AG04450 (cell line): ENCODE results near the gene TAAR2. TPM values are rescaled to one million over a fixed set of nuclear protein-coding genes. Genes with fewer than 3 reads are reported as not detected.

ENCODE experiments used
- CTCF ChIA-PET: fragments of 300-600, 350-600 bp; formaldehyde crosslinking; extraction: SDS; loops from one replicate; lab custom pipeline; 2022; ENCODE audit warnings: antibody characterized with exemption, inconsistent platforms; lab: Charles Lee
- POLR2A ChIA-PET: fragments of 350-600 bp; formaldehyde crosslinking; extraction: SDS; loops from one replicate; lab custom pipeline; 2021; ENCODE audit warnings: antibody characterized with exemption, inconsistent platforms; lab: Yijun Ruan, JAX
- DNase-seq: peaks from one replicate; pipeline ENCODE4 v3.0.0-alpha.2; 2011; ENCODE audit warnings: low read depth, low spot score
- H3K27ac ChIP-seq: one replicate; pipeline ENCODE4 v1.5.1; 2012; ENCODE audit warnings: low read depth, low read length, control low read depth
- H3K27me3 ChIP-seq: one replicate; pipeline ENCODE4 v1.6.0; 2012; ENCODE audit warnings: low read length; ENCODE audit not compliant: control insufficient read depth, insufficient read depth
- H3K4me3 ChIP-seq: 2 replicates; pipeline ENCODE4 v1.5.1; 2011; ENCODE audit warnings: mild to moderate bottlenecking, low read depth, low read length, control low read depth
- H3K9me3 ChIP-seq: 2 replicates; pipeline ENCODE4 v1.5.1; 2012; ENCODE audit warnings: low read length; ENCODE audit not compliant: control insufficient read depth, insufficient read depth
- polyA plus RNA-seq: library from polyadenylated mRNA; depleted of rRNA; stranded (reverse); fragments of >200 nt; gene quantifications from 2 replicates; pipeline ENCODE4 v1.2.3, GENCODE V29; 2011; rRNA removed
- TF ChIP-seq, protein P1 (sequence below): IDR thresholded peaks from 2 replicates; pipeline ENCODE4 v1.5.1; 2011; ENCODE audit warnings: low read depth, low read length, control low read depth, inconsistent platforms

TAAR2 gene
- polyA plus RNA-seq, 1 experiment = not detected

DNA sequence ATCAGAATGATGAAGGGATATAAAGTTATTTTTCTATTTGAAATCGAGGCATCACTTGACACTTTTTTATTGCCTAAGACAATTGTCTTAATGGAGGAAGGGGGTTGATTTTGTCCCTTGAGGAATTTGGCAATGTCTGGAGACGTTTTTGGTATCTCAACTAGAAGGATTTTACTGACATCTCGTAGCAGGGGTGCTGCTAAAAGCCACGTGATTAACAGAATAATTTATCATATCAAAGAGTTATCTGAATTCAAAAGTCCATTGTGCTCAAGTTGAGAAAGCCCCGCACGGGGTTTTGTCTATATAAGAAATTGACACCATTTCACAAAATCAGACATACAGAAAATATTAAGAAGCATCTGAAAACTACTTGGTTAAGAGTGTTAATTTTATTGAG, 55.5 kb downstream of the TAAR2 start:
- peaks cover 23% of the 10 kb centered on the region for H3K27me3 ChIP-seq
- TF ChIP-seq, protein P1, sequence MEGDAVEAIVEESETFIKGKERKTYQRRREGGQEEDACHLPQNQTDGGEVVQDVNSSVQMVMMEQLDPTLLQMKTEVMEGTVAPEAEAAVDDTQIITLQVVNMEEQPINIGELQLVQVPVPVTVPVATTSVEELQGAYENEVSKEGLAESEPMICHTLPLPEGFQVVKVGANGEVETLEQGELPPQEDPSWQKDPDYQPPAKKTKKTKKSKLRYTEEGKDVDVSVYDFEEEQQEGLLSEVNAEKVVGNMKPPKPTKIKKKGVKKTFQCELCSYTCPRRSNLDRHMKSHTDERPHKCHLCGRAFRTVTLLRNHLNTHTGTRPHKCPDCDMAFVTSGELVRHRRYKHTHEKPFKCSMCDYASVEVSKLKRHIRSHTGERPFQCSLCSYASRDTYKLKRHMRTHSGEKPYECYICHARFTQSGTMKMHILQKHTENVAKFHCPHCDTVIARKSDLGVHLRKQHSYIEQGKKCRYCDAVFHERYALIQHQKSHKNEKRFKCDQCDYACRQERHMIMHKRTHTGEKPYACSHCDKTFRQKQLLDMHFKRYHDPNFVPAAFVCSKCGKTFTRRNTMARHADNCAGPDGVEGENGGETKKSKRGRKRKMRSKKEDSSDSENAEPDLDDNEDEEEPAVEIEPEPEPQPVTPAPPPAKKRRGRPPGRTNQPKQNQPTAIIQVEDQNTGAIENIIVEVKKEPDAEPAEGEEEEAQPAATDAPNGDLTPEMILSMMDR = no peak
- CTCF ChIA-PET = no interaction called here

DNA sequence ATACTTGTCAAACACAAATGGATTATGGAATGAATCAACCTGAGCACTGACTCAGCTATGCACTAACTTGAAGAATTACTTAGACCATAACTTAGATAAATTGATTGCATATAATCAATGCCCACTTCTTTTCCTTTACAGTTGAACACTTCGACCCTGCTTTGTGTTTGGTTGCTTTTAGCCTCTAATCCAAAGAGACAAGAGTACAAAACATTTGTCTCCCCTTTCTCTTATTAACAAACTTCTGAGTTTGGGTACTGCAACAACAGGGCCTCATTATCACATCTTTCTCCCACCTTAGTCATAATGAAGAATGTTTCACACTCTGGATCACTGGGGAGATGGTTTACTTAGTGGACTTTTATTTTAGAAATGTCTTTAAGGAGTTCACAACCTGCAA, 56.5 kb downstream of the TAAR2 start:
- no peaks in the 10 kb centered on the region for H3K9me3 ChIP-seq
- H3K27ac ChIP-seq = no peak overlapping the region
- DNase-seq = no peak
- ChIA-PET POLR2A (no interaction called here), CTCF (no interaction called here)
- TF ChIP-seq, protein P1 = no peak
- H3K4me3 ChIP-seq = no peak overlapping the region
- peaks cover 23% of the 10 kb centered on the region for H3K27me3 ChIP-seq

More for the DNA sequence above, 55.5 kb downstream of the TAAR2 start:
- no peak for DNase-seq
- no peak overlapping the region for H3K4me3 ChIP-seq
- POLR2A ChIA-PET = no interaction called here
- H3K9me3 ChIP-seq = no peaks in the 10 kb centered on the region
- H3K27ac ChIP-seq = no peak overlapping the region

Other genes starting within 250 kb of the TAAR2 start
- 55.9 and 67.5 TPM in 2 replicates for gene MOXD1, start 222.8 kb downstream of the TAAR2 start, polyA plus RNA-seq
- gene STX7, start 111.2 kb downstream of the TAAR2 start, polyA plus RNA-seq = 37.0 and 42.7 TPM in 2 replicates
- not detected in 2 replicates for gene TAAR9, start 86.0 kb downstream of the TAAR2 start, polyA plus RNA-seq
- gene TAAR8, start 71.6 kb downstream of the TAAR2 start, polyA plus RNA-seq = not detected in 2 replicates
- gene TAAR6, start 54.0 kb downstream of the TAAR2 start, polyA plus RNA-seq = not detected in 2 replicates
- not detected in 2 replicates for gene TAAR5, start 34.5 kb downstream of the TAAR2 start, polyA plus RNA-seq
- gene TAAR1, start 34.9 kb upstream of the TAAR2 start, polyA plus RNA-seq = not detected in 2 replicates
- 0.06 TPM in 1 of 2 replicates, not detected in the other for gene VNN1, start 89.8 kb upstream of the TAAR2 start, polyA plus RNA-seq
- gene VNN2, start 133.6 kb upstream of the TAAR2 start, polyA plus RNA-seq = not detected in 2 replicates
- gene SLC18B1, start 174.4 kb upstream of the TAAR2 start, polyA plus RNA-seq = 7.5 and 10.2 TPM in 2 replicates
- gene RPS12, start 190.3 kb upstream of the TAAR2 start, polyA plus RNA-seq = 3,443 and 3,588 TPM in 2 replicates